ENCODE results near the gene AGPAT2.

The AGPAT2 gene

DNA sequence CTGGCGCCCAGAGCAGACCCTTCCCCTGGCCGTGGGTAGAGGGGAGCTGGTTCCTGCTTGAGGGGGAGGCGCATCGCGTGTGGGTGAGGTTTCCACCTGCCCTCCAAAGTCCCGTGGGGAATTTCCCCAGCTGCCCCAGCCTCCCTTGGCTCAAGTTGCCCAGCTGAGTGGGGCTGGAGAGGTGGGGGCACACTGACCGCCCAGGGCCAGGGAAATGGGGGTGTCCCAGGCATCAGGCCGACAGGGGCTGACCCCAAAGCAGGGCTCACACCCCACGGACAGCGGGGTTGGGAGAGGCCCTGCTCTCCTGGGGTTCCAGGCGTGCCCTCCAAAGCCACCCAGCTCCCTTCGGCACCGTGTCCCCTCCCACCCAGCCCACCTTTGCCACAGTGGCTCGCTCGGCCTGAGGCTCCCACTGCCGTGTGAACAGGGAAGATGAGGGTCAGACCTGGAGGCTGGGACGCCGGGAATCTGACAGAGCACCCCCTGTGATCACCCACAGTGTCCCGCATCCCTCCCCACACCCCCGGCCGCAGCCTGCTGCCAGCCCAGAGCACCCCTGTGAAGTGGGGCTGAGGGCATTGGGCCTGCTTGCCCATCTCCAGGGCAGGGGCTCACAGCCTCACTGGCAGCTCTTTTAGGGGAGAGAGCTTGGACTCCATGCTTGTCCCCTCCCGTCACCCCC is 25.5 kb downstream of the AGPAT2 start:
- no peak for DNase-seq

GRCh38 chr9:136660971-136661550 is 26.2 kb downstream of the AGPAT2 start:
- no peak for DNase-seq

DNA sequence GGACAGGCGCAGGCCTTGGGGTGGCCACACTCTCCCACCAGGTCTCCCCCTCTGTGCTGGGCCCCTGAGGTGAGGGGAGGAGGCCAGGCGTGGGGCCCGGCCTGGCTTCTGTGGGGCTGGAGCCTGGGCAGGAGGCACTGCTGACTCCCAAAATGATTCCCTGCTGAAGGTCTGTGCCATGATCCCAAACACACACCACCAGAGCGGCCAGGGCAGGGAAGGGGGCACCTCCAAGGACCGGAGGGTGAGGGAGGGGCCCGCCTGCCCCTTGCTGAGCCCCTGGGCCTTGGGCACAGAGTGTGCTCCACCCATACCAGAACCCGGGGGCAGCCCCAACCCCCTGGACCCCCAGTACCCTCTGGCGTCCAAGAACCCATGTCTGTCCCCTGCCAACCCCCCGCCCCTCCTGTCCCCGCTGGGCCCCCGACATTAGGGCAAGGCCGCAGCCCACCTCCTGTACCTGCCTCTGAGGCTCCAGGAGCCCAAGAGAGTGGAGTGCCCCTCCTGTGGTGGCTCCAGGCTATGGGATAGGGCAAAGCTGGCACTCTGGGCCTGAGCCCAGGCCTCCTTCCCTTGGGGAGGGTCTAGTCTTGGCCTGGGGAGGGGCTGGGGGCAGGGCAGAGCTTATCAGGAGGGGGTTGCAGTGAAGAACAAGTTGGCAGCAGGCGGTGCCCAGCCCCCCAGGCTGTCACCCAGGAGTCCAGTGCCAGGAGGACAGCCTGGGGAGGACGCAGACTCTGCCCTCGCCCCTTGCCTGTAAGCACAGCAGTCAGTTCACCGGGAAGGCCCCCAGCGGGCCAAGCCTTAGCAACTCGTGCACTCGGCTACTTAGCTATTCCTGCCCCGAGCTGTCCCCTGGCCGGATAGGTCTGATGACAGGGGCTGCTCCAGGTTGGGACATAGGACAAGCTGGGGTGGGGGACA is 27.1 kb downstream of the AGPAT2 start:
- DNase-seq, result no peak

- no peak for DNase-seq
Measured at GRCh38 chr9:136658849-136659535, 28.3 kb downstream of the AGPAT2 start.

DNA sequence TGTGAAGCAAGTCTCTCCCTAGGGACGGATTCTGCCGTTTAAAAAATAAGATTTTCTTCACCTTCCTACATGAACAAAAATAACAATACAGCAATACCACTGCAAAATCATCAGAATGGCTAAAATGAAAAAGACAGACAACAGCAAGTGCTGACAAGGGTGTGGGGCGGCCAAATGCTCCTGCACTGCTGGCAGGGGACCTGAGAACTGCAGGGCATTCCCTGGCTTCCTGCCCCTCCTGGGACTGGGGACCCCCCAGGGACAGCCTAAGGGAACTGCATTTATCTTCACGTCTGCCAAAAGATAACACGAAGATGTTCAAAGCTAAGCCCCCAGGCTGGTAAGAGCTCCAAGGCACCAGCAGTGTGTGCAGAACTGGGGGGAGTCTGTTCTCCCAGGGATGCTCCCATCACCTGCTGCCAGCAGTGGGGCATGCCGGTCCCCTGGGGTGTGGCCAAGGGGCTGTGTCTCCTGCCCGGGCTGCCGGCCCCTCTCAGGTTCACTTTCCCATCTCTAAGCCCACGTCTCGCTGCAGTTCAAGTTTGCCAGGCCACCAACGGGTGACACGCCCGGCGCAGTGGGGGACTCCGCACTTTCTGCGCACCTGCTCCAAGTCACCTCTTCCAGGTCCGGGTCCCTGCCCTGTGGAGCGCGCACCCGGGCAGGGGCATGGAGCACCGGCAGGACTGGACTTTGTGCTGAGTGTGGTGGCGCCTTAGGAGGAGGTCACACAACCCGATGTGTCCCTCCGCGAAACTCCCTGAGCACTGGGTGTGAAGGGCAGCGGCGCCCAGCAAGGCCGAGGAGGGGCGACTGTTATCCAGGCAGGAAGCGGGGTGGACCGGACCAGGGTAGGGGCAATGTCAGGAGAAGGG is 29.0 kb downstream of the AGPAT2 start:
- DNase-seq, result no peak

DNA sequence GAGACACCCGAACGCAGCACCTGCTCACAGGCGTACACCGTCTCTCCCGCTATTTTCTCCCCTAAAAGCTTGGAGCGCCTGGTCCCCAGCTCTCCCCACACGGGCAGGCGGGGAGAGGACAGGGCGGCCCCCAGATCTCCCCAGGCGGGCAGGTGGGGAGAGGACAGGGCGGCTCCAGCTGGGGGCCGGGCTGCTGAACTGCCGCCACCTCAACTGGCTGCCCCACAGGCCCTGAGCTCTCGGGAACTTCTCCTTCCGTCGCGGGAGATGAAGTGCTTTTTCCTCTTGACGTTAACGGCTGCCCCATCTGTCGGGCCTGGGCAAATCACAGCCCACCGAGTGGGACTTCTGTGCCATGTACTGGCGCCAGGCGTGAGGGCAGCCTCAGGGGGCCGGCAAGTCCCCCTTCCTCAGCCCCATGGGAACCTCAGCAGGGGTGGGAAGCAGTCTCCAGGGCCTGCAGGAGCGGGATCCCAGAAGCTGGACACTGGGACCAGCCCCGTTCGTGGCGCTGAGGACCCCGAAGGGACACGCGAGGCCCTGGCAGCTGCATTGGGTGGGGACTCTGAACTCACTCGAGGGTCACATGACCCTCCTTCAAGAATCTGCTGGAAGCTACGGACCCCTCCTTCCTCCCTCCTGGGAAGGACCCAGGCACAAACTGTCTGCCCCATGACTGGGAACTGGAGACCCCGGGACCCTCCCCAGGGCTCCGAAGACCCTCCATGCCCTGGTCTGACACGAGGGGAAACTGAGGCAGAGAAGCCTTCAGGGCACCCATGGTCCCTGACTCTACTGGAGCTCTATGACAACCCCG is 30.3 kb downstream of the AGPAT2 start:
- no peak for DNase-seq

DNA sequence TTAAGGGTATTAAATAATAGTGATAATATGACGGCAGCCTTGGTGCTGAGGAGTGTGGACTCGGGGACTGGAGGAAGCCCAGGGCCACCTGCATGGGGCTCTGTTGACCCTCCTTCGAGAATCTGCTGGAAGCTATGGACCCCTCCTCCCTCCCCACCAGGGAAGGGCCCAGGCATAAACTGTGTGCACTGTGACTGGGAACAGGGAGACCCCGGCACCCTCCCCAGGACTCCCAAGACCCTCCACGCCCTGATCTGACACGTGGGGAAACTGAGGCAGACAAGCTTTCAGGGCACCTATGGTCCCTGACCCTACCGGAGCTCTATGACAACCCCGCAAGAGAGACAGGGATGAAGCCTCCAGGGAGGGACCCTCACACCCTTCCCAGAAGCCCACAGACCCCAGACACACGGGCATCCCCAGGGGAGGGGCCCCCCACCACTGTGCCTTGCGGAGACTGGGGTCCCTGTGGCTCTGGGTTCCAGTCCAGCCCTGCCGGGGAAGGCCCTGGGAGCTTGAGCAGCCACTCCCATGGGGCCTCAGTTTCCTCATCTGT is 31.0 kb downstream of the AGPAT2 start:
- DNase-seq, result no peak

- no peak for DNase-seq
Measured at GRCh38 chr9:136655536-136656182, 31.6 kb downstream of the AGPAT2 start.

- no peak for DNase-seq
Measured at GRCh38 chr9:136654820-136655535, 32.3 kb downstream of the AGPAT2 start.

- no peak for DNase-seq
Measured at GRCh38 chr9:136653323-136654079, 33.8 kb downstream of the AGPAT2 start.

DNA sequence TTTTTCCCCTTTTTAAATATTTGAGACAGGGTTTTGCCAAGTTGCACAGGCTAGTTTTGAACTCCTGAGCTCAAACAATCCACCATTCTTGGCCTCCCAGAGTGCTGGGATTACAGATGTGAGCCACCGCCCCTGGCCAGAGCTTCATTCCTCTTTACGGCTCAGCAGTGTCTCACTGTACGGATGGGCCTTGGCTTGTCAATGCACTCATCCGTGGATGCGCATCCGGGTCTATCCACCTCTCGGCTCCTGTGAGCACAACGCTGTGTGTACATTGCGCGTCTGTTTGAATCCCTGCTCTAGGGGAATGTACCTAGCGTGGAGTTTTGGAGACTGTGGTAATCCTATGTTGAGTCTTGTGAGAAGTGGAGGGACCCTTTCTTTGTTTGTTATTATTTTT is 35.4 kb downstream of the AGPAT2 start:
- DNase-seq, result no peak

- no peak for DNase-seq
Measured at GRCh38 chr9:136650648-136651047, 36.6 kb downstream of the AGPAT2 start.

GRCh38 chr9:136650021-136650420 is 37.2 kb downstream of the AGPAT2 start:
- no peak for DNase-seq

DNA sequence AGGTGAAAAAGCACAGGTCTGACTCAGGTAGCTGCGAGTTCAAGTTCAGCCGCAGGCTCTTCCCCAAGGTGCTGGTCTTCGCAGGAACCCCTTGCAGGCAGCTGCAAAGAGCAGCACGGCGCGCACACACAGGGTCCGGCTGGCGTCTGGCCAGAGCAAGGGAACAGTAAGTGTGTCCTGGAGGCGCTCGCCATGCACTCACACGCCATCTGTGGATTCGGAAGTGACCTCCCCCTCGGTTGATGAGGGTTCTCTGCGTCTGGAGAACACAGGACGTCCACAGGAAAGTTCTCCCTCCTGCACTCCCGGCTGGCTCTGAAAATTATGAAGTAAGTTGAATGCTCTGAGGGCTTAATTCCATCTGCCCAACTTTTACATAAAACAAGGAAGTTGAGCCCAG is 38.5 kb downstream of the AGPAT2 start:
- no peak for DNase-seq

GRCh38 chr9:136646827-136647711 is 40.2 kb downstream of the AGPAT2 start:
- no peak for DNase-seq

GRCh38 chr9:136645903-136646754 is 41.1 kb downstream of the AGPAT2 start:
- DNase-seq, result no peak

All from C1 segment of cervical spinal cord (tissue), 14 donors.